Measurements from ENCODE around the gene RFTN1.

Gene RFTN1

DNA sequence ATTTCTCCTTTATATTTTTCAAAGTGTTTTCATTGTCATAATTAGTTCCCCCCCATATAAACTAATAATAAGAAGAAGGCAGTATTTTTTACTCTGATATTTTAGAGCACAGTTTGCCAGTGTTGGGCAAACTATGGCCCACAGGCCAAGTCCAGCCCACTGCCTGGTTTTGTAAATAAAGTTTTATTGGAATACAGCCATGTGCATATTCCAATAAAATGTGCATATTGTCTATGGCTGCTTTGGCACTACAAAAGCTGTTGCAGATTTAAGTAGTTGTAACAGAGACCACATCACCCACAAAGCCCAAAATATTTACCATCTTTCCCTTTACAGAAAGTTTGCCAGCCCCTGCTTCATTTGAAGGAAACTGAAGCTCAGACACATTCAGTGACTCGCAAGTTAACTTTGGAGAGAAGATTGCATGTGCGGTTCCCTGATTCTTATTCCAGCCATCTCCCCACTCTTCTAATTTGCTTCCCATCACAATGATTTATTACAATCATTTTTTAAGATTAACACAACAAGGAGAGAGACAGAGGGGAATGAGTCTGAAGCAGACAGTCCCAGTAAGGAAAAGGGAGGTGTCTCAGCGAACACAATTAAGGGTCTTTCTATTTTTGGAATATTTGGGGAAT is 48.9 kb downstream of the RFTN1 start:
- TF ChIP-seq, protein P1, sequence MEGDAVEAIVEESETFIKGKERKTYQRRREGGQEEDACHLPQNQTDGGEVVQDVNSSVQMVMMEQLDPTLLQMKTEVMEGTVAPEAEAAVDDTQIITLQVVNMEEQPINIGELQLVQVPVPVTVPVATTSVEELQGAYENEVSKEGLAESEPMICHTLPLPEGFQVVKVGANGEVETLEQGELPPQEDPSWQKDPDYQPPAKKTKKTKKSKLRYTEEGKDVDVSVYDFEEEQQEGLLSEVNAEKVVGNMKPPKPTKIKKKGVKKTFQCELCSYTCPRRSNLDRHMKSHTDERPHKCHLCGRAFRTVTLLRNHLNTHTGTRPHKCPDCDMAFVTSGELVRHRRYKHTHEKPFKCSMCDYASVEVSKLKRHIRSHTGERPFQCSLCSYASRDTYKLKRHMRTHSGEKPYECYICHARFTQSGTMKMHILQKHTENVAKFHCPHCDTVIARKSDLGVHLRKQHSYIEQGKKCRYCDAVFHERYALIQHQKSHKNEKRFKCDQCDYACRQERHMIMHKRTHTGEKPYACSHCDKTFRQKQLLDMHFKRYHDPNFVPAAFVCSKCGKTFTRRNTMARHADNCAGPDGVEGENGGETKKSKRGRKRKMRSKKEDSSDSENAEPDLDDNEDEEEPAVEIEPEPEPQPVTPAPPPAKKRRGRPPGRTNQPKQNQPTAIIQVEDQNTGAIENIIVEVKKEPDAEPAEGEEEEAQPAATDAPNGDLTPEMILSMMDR (IDR thresholded peaks at IDR 0.05; ENCODE audit: low read depth, low read length): no peak
- H3K4me3 ChIP-seq (replicated peaks in 1 of 2; ENCODE audit: low read depth in 2 of 2, low read length in 2 of 2): no peak overlapping the region
- no peak for DNase-seq (ENCODE audit: low read depth in 2 of 2)

DNA sequence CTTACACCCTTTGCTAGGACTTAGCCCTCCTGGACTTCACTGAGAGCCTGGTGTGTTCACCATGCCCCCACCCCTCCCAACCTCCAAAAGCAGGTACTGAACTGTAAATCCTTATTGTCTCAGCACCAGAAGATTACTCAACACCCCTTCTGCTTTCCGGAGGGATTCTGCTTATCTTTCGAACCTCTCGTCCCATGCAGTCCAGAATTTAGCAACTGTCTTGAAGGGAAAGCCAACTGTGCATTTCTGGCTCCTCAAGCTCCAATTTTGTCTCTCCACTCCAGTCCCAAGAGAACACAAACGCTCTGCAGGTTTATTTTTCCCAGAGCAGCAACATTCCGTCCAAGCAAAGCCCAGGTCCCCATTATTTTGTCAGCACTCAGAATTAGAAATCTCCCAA is 49.6 kb downstream of the RFTN1 start:
- TF ChIP-seq, protein P1 (IDR thresholded peaks at IDR 0.05; ENCODE audit: low read depth, low read length): no peak
- DNase-seq (ENCODE audit: low read depth in 2 of 2): no peak
- H3K4me3 ChIP-seq (replicated peaks in 1 of 2; ENCODE audit: low read depth in 2 of 2, low read length in 2 of 2): no peak overlapping the region

DNA sequence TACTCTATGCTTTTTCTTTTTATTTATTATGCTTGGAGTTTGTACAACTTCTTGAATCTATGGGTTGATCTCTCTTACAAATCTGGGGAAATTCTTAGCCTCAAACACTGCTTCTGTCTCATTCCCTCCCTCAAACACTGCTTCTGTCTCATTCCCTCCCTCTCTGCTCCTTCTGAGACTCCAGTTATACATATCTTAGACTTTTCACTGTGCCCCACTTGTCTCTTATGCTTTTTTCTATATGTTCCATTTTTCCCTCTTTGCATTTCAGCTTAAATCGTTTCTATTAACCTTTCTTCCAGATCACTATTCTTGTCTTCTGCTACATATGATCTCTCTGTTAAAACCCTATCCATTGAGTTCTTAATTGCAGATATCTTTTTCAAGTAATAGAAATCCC is 50.4 kb downstream of the RFTN1 start:
- TF ChIP-seq, protein P1 (IDR thresholded peaks at IDR 0.05; ENCODE audit: low read depth, low read length): no peak
- no peak for DNase-seq (ENCODE audit: low read depth in 2 of 2)
- no peak overlapping the region for H3K4me3 ChIP-seq (replicated peaks in 1 of 2; ENCODE audit: low read depth in 2 of 2, low read length in 2 of 2)

DNA sequence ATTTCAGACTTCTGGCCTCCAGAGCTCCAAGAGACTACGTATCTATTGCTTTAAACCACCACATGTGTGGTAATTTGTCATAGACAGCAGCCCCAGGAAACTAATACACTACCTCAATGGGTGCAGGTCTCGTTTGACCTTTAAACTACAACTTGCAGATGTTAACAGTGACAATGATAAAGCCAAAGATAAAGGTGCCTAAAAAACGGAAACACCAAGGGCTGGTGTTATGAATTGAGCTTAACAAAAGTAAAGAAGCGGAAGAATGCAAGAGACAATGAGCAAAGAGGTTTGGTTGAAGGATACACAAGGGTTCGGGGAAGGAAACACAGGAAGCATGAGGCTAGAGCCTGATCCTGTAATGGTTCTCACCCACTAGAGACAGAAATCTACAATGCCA is 50.8 kb downstream of the RFTN1 start:
- TF ChIP-seq, protein P1 (IDR thresholded peaks at IDR 0.05; ENCODE audit: low read depth, low read length): no peak
- no peak for DNase-seq (ENCODE audit: low read depth in 2 of 2)
- no peak overlapping the region for H3K4me3 ChIP-seq (replicated peaks in 1 of 2; ENCODE audit: low read depth in 2 of 2, low read length in 2 of 2)

DNA sequence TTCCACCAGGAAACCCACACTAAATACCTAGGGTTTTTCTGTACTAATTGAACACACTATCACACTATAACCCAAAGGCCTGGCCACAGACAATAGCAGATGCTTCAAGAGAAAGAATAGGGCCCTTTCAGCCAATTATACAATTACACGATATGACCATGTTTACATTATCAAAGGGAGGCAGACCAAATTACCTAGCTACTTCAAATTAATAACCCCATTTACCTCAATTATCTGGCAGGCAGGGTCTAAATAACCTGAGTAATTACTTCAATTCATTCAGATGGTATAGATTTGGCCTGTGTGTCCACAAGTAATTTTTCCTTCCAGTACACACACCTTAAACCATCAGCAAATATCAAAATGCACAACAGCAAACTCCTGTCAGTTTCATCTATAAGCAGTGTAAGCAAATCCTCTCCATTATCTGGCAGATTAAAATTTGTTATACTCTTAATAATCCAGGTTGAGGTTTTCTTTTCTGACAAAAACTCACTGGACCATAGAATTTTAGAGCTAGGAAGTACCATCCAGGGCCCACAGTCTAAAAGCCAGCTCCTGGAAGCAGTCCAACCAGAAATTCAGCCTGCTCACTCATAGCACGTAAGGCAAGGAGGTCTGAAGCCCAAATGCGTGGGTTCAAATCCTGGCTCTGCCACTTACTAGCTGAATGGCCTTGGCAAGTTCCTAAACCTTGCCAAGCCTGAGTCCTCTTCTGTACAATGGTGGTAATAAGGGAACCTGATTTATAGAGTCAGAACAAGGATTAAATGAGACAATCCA is 51.8 kb downstream of the RFTN1 start:
- no peak overlapping the region for H3K4me3 ChIP-seq (replicated peaks in 1 of 2; ENCODE audit: low read depth in 2 of 2, low read length in 2 of 2)
- DNase-seq (ENCODE audit: low read depth in 2 of 2): no peak
- TF ChIP-seq, protein P1 (IDR thresholded peaks at IDR 0.05; ENCODE audit: low read depth, low read length): no peak

DNA sequence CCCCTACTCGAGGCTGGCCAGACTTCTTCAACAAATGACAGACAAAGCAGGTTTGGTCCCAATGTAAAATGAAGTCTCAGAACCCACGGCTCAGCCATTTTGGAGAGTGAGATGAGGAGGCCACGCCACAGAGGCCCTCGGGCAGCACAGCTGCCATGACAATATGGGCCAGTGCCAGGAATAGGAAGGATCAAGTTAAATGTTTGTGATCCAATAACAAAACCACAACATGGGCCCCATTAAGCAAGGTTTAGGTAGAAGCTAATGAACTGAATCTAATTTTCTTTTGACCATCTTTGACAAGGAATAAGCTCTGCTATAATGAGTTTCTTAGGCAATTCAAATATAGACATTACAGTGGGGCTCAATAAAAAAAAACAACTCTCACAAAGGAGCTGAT is 52.6 kb downstream of the RFTN1 start:
- TF ChIP-seq, protein P1 (IDR thresholded peaks at IDR 0.05; ENCODE audit: low read depth, low read length): no peak
- no peak overlapping the region for H3K4me3 ChIP-seq (replicated peaks in 1 of 2; ENCODE audit: low read depth in 2 of 2, low read length in 2 of 2)
- DNase-seq (ENCODE audit: low read depth in 2 of 2): no peak
